Large intestine (tissue), 3 donors: ENCODE measurements around the gene SLAIN2. TPM values are rescaled to one million over a fixed set of nuclear protein-coding genes. Genes with fewer than 3 reads are reported as not detected.
A peak's percentile ranks its signal among the peaks of the same experiment; 100 is the strongest.

Experiments used
- DNase-seq, 2 donors: peaks; one replicate each; pipeline versions ENCODE4 v3.0.0 to v3.0.0-alpha.2; 2013
- H3K27ac ChIP-seq: one replicate; pipeline ENCODE4 v1.5.1; 2013; ENCODE audit warnings: low read length
- H3K27me3 ChIP-seq: 2 replicates; pipeline ENCODE4 v1.6.1; 2013; ENCODE audit warnings: low read length; ENCODE audit not compliant: control insufficient read depth, insufficient read depth
- H3K36me3 ChIP-seq: 2 replicates; pipeline ENCODE4 v1.6.1; 2013; ENCODE audit warnings: low read length; ENCODE audit not compliant: control insufficient read depth, insufficient read depth
- H3K4me1 ChIP-seq: one replicate; pipeline ENCODE4 v1.6.1; 2013; ENCODE audit warnings: low read length; ENCODE audit not compliant: control insufficient read depth, insufficient read depth
- H3K4me3 ChIP-seq: one replicate; pipeline ENCODE4 v1.5.1; 2013; ENCODE audit warnings: low read length
- H3K9me3 ChIP-seq: one replicate; pipeline ENCODE4 v1.6.1; 2013; ENCODE audit warnings: mild to moderate bottlenecking, low read depth, low read length, moderate library complexity; ENCODE audit not compliant: control insufficient read depth
- WGBS: methylation state at CpG from one replicate; pipeline ENCODE4 v1.1.5; 2013; ENCODE audit warnings: low lambda C conversion rate; ENCODE audit not compliant: insufficient coverage; 5-methylcytosine and 5-hydroxymethylcytosine counted together
- polyA plus RNA-seq: library from polyadenylated mRNA; unstranded; fragments of 120-200 nt; gene quantifications from one replicate; pipeline ENCODE4 v1.2.1, GENCODE V29; 2013

The SLAIN2 gene
- polyA plus RNA-seq, 1 donor, result 38.7 TPM

GRCh38 chr4:48461000-48461399 is 119.7 kb downstream of the SLAIN2 start:
- Histone ChIP-seq H3K9me3 (no peaks in the 10 kb centered on the region), H3K4me1 (peaks cover 6% of the 10 kb centered on the region), H3K27me3 (no peaks in the 10 kb centered on the region), H3K27ac (no peak overlapping the region), H3K36me3 (no peaks in the 10 kb centered on the region), H3K4me3 (no peak overlapping the region)
- no peak for DNase-seq

- WGBS, result no CpG with 5 or more reads among the region's 5 CpGs
- DNase-seq, result peak in 1 of 2 donors; percentile 52
- no peak overlapping the region for H3K4me3 ChIP-seq
- no peaks in the 10 kb centered on the region for H3K9me3 ChIP-seq
- H3K4me1 ChIP-seq, result peaks cover 6% of the 10 kb centered on the region
- H3K27me3 ChIP-seq, result no peaks in the 10 kb centered on the region
- no peak overlapping the region for H3K27ac ChIP-seq
- no peaks in the 10 kb centered on the region for H3K36me3 ChIP-seq
Observed at GRCh38 chr4:48462363-48462762, 121.0 kb downstream of the SLAIN2 start.

GRCh38 chr4:48467442-48467841 is 126.1 kb downstream of the SLAIN2 start:
- no peaks in the 10 kb centered on the region for H3K36me3 ChIP-seq
- no CpG with 5 or more reads among the region's 2 CpGs for WGBS
- peaks cover 3% of the 10 kb centered on the region for H3K27me3 ChIP-seq
- H3K9me3 ChIP-seq, result no peaks in the 10 kb centered on the region
- no peak overlapping the region for H3K27ac ChIP-seq
- H3K4me1 ChIP-seq, result peaks cover 1% of the 10 kb centered on the region
- no peak for DNase-seq
- no peak overlapping the region for H3K4me3 ChIP-seq

GRCh38 chr4:48467891-48468290 is 126.6 kb downstream of the SLAIN2 start:
- peaks cover 3% of the 10 kb centered on the region for H3K27me3 ChIP-seq
- no peak overlapping the region for H3K27ac ChIP-seq
- no peaks in the 10 kb centered on the region for H3K4me1 ChIP-seq
- no peaks in the 10 kb centered on the region for H3K9me3 ChIP-seq
- H3K4me3 ChIP-seq, result no peak overlapping the region
- DNase-seq, result no peak
- WGBS, result no CpG with 5 or more reads among the region's 5 CpGs
- no peaks in the 10 kb centered on the region for H3K36me3 ChIP-seq

- DNase-seq, result no peak
Observed at GRCh38 chr4:48470137-48470536, 128.8 kb downstream of the SLAIN2 start.

GRCh38 chr4:48470570-48470969 is 129.2 kb downstream of the SLAIN2 start:
- Histone ChIP-seq H3K27ac (no peak overlapping the region), H3K9me3 (no peaks in the 10 kb centered on the region), H3K4me1 (no peaks in the 10 kb centered on the region), H3K4me3 (no peak overlapping the region), H3K27me3 (peaks cover 3% of the 10 kb centered on the region), H3K36me3 (no peaks in the 10 kb centered on the region)
- WGBS, result no CpG with 5 or more reads among the region's 2 CpGs
- no peak for DNase-seq

More at GRCh38 chr4:48470137-48470536, 128.8 kb downstream of the SLAIN2 start:
- Histone ChIP-seq H3K27me3 (peaks cover 3% of the 10 kb centered on the region), H3K9me3 (no peaks in the 10 kb centered on the region), H3K4me3 (no peak overlapping the region), H3K4me1 (no peaks in the 10 kb centered on the region), H3K27ac (no peak overlapping the region), H3K36me3 (no peaks in the 10 kb centered on the region)
- WGBS, result 80% methylated on average over 1 of the region's 1 CpG

- DNase-seq, result no peak
- Histone ChIP-seq H3K36me3 (no peaks in the 10 kb centered on the region), H3K9me3 (no peaks in the 10 kb centered on the region), H3K4me1 (no peaks in the 10 kb centered on the region), H3K27me3 (peaks cover 8% of the 10 kb centered on the region), H3K4me3 (no peak overlapping the region), H3K27ac (no peak overlapping the region)
- WGBS, result 85% methylated on average over 1 of the region's 1 CpG
Observed at GRCh38 chr4:48472794-48473193, 131.5 kb downstream of the SLAIN2 start.

- no peaks in the 10 kb centered on the region for H3K36me3 ChIP-seq
- peaks cover 8% of the 10 kb centered on the region for H3K27me3 ChIP-seq
- H3K4me1 ChIP-seq, result no peaks in the 10 kb centered on the region
- no CpG with 5 or more reads among the region's 6 CpGs for WGBS
- H3K4me3 ChIP-seq, result no peak overlapping the region
- DNase-seq, result no peak
- H3K9me3 ChIP-seq, result no peaks in the 10 kb centered on the region
- no peak overlapping the region for H3K27ac ChIP-seq
Observed at GRCh38 chr4:48475770-48476169, 134.4 kb downstream of the SLAIN2 start.

Other genes with a start within 250 kb of the SLAIN2 start
- gene TXK, start 207.3 kb upstream of the SLAIN2 start, polyA plus RNA-seq, result 4.9 TPM
- 4.6 TPM for gene TEC, start 71.7 kb upstream of the SLAIN2 start, polyA plus RNA-seq
- gene SLC10A4, start 141.8 kb downstream of the SLAIN2 start, polyA plus RNA-seq, result 2.0 TPM
- 0.03 TPM for gene ZAR1, start 148.7 kb downstream of the SLAIN2 start, polyA plus RNA-seq